ENCODE results near the gene VAMP5.

GRCh38 chr2:85611217-85611704 is 27.0 kb downstream of the VAMP5 start:
- TF ChIP-seq CTCF (IDR thresholded peaks at IDR 0.05; ENCODE audit: low read length): no peak
- no peak for TF ChIP-seq EZH2phosphoT487 (IDR thresholded peaks at IDR 0.05; ENCODE audit: low read length)

Measured in MM.1S (cell line).